Measurements from ENCODE around the gene ALOX5AP. TPM values are rescaled to one million over a fixed set of nuclear protein-coding genes. Genes with fewer than 3 reads are reported as not detected.

Gene ALOX5AP
- total and polyA plus RNA-seq, 9 of the 15 experiments (the other 6 are each of a cell fraction or from before 2014, with no cell fraction given), result 0.31 TPM; not detected in 8

DNA sequence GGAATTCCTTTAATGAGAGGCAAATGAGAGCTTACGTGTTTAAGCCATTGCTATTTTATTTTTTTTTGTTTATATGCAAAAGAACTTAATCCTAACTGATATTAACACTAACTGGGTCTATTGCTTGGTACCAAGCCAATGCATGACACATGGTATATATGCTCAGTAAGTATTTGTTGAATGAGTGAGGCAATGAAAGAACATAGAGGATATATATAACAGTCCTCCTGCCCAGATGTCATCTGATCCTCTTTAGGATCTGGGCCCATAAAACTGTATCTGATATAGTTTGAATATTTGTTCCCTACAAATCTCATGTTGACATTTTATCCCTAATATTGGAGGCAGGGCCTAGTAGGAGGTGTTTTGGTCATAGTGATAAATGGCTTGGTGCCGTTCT lies 13.0 kb upstream of the ALOX5AP start (continued):
- TF ChIP-seq MEF2D (tag; conservative IDR thresholded peaks at IDR 0.05; ENCODE audit: low read depth) (no peak), ARID1B (IDR thresholded peaks at IDR 0.05) (no peak), RBM39 (optimal IDR thresholded peaks at IDR 0.05; ENCODE audit: low read depth, low read length) (no peak), ZNF740 (CRISPR knock-in tag; IDR thresholded peaks at IDR 0.05) (no peak), ZNF740 (tag; IDR thresholded peaks at IDR 0.05) (no peak), FOXJ3 (CRISPR knock-in tag; IDR thresholded peaks at IDR 0.05) (no peak)
- TF ChIP-seq, protein P1, sequence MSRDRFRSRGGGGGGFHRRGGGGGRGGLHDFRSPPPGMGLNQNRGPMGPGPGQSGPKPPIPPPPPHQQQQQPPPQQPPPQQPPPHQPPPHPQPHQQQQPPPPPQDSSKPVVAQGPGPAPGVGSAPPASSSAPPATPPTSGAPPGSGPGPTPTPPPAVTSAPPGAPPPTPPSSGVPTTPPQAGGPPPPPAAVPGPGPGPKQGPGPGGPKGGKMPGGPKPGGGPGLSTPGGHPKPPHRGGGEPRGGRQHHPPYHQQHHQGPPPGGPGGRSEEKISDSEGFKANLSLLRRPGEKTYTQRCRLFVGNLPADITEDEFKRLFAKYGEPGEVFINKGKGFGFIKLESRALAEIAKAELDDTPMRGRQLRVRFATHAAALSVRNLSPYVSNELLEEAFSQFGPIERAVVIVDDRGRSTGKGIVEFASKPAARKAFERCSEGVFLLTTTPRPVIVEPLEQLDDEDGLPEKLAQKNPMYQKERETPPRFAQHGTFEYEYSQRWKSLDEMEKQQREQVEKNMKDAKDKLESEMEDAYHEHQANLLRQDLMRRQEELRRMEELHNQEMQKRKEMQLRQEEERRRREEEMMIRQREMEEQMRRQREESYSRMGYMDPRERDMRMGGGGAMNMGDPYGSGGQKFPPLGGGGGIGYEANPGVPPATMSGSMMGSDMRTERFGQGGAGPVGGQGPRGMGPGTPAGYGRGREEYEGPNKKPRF (IDR thresholded peaks at IDR 0.05; ENCODE audit: low read depth, low read length), result no peak

DNA sequence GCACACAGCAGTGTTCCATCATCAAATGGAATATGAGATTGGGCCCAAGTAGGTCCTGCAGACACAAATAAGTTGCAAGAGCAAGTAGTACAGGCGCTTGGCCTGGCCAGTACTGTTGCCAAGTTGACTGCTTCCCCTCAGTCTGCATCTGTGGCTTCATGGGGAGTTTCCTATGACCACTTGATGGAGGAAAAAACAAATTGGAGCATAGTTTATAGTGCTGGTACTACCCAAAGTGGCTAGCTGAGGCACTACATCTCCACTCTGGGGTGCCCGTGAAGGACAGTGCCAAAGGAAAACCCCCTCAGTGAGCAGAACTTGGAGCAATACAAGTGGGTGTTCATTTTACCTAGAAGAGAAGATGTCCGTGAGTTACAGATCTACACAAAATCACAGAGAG lies 10.6 kb upstream of the ALOX5AP start:
- Histone ChIP-seq H3K36me3 (ENCODE audit: control insufficient read depth, insufficient read depth, low read length) (no peaks in the 10 kb centered on the region), H3K4me1 (replicated peaks in 1 of 2; ENCODE audit: control insufficient read depth in 2 of 2, insufficient read depth in 2 of 2, low read length in 2 of 2) (no peaks in the 10 kb centered on the region), H3K9me3 (replicated peaks; ENCODE audit: control insufficient read depth, insufficient read depth, low read depth, low read length) (no peaks in the 10 kb centered on the region), H3K27ac (ENCODE audit: extremely low read depth, low read depth, low read length) (no peak overlapping the region), H3K9ac (ENCODE audit: insufficient read depth in 1 of 2, low read depth in 2 of 2, low read length in 2 of 2) (no peak overlapping the region), H3K4me2 (ENCODE audit: insufficient read depth, low read length) (no peak overlapping the region), H3K27me3 (ENCODE audit: control insufficient read depth in 2 of 2, insufficient read depth in 2 of 2, low read length in 2 of 2) (peaks cover 0 to 5% of the 10 kb centered on the region in 2 experiments; a peak in 2 of 5 replicates), H2AFZ (ENCODE audit: low read depth, low read length) (no peak overlapping the region), H3K4me3 (no peak overlapping the region), H3K9me1 (ENCODE audit: control insufficient read depth, insufficient read depth, low read length) (no peaks in the 10 kb centered on the region), H3K79me2 (ENCODE audit: control insufficient read depth, insufficient read depth, low read length) (no peaks in the 10 kb centered on the region), H4K20me1 (replicated peaks; ENCODE audit: control insufficient read depth, insufficient read depth, low read length) (no peaks in the 10 kb centered on the region)
- ATAC-seq (no peak), FAIRE-seq (no peak), DNase-seq (ENCODE audit: extremely low read depth in 1 of 4, low spot score in 3 of 4) (no peak)
- POLR2A ChIA-PET, result no interaction called here
- BruUV-seq (replicated peaks), result no TSS peak
- WGBS (ENCODE audit: insufficient coverage, low coverage, missing lambda C conversion rate), result 0% methylated on average over 3 of the region's 3 CpGs
- CTCF ChIA-PET (ENCODE audit: low intra/inter-chr PET ratio), result no interaction called here
- intact Hi-C loops (cut with micrococcal nuclease), result no loop called here
- TF ChIP-seq EHMT2 (IDR thresholded peaks at IDR 0.05), result no peak
- in situ Hi-C loops (cut with MboI), result no loop called here

Measured in K562 (cell line).